Fibroblast of skin of right quadriceps (primary cell): ENCODE data around the gene COL27A1.
"Not testable (repeated sequence)": the region's sequence is repeated elsewhere in the genome, so short reads cannot be mapped to it uniquely, and the experiment has no call there.

Experiments used
- DNase-seq: peaks from one replicate; pipeline ENCODE4 v3.0.0-alpha.2; 2013

COL27A1 gene

GRCh38 chr9:114328937-114329624 is 173.7 kb downstream of the COL27A1 start:
- DNase-seq: not testable (repeated sequence)

- not testable (repeated sequence) for DNase-seq
Measured at GRCh38 chr9:114329625-114330022, 174.3 kb downstream of the COL27A1 start, which contains the start of gene ORM2. Gene ORM2 (plus strand): TSS chr9:114329869. CDS start chr9:114329905, 36 bp downstream.

GRCh38 chr9:114330636-114331035 is 175.3 kb downstream of the COL27A1 start:
- no peak for DNase-seq

GRCh38 chr9:114331229-114332195 is 176.2 kb downstream of the COL27A1 start:
- DNase-seq: not testable (repeated sequence)

GRCh38 chr9:114332474-114333040 is 177.2 kb downstream of the COL27A1 start:
- not testable (repeated sequence) for DNase-seq

- not testable (repeated sequence) for DNase-seq
Measured at GRCh38 chr9:114333718-114334117, 178.4 kb downstream of the COL27A1 start.

GRCh38 chr9:114334490-114334889 is 179.2 kb downstream of the COL27A1 start:
- DNase-seq: no peak

- DNase-seq: no peak
Measured at GRCh38 chr9:114335745-114336144, 180.4 kb downstream of the COL27A1 start.

- no peak for DNase-seq
Measured at GRCh38 chr9:114336157-114336556, 180.8 kb downstream of the COL27A1 start.

GRCh38 chr9:114336699-114337395 is 181.5 kb downstream of the COL27A1 start:
- no peak for DNase-seq

- no peak for DNase-seq
Measured at GRCh38 chr9:114338187-114338586, 182.8 kb downstream of the COL27A1 start.

- DNase-seq: peak; percentile 46
Measured at GRCh38 chr9:114339130-114339908, 184.0 kb downstream of the COL27A1 start.

- no peak for DNase-seq
Measured at GRCh38 chr9:114341152-114341830, 186.0 kb downstream of the COL27A1 start.

- no peak for DNase-seq
Measured at GRCh38 chr9:114341991-114342390, 186.7 kb downstream of the COL27A1 start.

- DNase-seq: no peak
Measured at GRCh38 chr9:114342755-114343440, 187.6 kb downstream of the COL27A1 start.

- peak; percentile 64 for DNase-seq
Measured at GRCh38 chr9:114343471-114344187, 188.3 kb downstream of the COL27A1 start.

- no peak for DNase-seq
Measured at GRCh38 chr9:114344188-114344566, 188.8 kb downstream of the COL27A1 start.

GRCh38 chr9:114344692-114345091 is 189.4 kb downstream of the COL27A1 start:
- no peak for DNase-seq

- no peak for DNase-seq
Measured at GRCh38 chr9:114345493-114346065, 190.2 kb downstream of the COL27A1 start.

GRCh38 chr9:114346146-114346545 is 190.8 kb downstream of the COL27A1 start:
- DNase-seq: no peak
